ENCODE measurements around the gene MMP14.

Gene MMP14

DNA sequence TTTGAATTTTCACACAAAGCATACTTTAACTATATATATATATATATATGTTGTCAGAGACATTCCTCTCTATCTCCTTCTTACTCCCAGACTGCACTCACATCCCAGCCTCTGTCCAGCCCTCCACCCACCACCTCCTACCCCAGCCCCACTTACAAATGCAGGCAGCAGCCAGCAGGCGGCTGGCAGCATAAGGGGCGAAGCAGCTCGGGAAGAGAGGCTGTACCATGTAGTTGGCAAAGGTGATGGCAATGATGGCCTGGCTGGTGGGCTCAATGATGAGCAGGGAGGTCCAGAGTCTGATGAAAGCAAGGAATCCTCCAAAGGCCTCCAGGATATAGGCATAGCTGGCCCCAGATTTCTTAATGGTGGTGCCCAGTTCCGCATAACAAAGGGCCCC, 23.6 kb upstream of the MMP14 start:
- Histone ChIP-seq H3K4me2 (ENCODE audit: low read depth, low read length) (no peak overlapping the region), H3K9ac (ENCODE audit: low read length) (no peak overlapping the region)

DNA sequence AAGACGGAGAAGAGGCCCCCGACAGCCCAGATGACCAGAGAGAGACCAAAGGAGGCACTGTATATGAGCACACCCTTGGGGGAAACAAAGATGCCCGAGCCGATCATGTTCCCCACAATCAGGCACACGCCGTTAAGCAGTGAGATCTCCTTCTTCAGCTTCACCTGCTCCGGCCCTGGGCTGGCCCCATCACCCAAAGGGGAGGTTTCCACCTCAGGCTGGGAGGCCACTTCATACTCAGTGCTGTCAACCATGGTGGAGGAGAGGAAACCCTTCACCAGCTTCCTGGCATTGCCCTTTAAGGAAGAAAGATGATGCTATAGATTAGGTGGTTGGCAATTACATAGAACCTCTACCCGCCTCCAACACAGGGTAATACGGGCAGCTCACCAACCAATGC, 23.2 kb upstream of the MMP14 start:
- Histone ChIP-seq H3K36me3 (replicated peaks; ENCODE audit: insufficient read depth, low read length) (no peaks in the 10 kb centered on the region), H4K20me1 (ENCODE audit: insufficient read depth, low read length) (no peaks in the 10 kb centered on the region), H3K9me2 (replicated peaks; ENCODE audit: insufficient read depth, low read length) (no peaks in the 10 kb centered on the region), H3F3A (ENCODE audit: insufficient read depth, low read length) (peaks cover 4% of the 10 kb centered on the region), H3K4me2 (ENCODE audit: low read depth, low read length) (no peak overlapping the region), H3K4me3 (ENCODE audit: low read length) (no peak overlapping the region), H3K4me1 (ENCODE audit: low read length) (peaks cover 18% of the 10 kb centered on the region), H2AFZ (ENCODE audit: low read length) (no peak overlapping the region), H3K27ac (ENCODE audit: low read length) (no peak overlapping the region), H3K9ac (ENCODE audit: low read length) (no peak overlapping the region), H3K9me3 (replicated peaks; ENCODE audit: insufficient read depth, low read length) (no peaks in the 10 kb centered on the region), H3K27me3 (replicated peaks; ENCODE audit: insufficient read depth, low read length) (no peaks in the 10 kb centered on the region), H3K79me2 (ENCODE audit: low read length) (no peaks in the 10 kb centered on the region)
- TF ChIP-seq EZH2 (optimal IDR thresholded peaks at IDR 0.05; ENCODE audit: low read depth, low read length) (no peak), EZH2phosphoT487 (IDR thresholded peaks at IDR 0.05; ENCODE audit: low read length) (no peak)
- TF ChIP-seq, protein P1, sequence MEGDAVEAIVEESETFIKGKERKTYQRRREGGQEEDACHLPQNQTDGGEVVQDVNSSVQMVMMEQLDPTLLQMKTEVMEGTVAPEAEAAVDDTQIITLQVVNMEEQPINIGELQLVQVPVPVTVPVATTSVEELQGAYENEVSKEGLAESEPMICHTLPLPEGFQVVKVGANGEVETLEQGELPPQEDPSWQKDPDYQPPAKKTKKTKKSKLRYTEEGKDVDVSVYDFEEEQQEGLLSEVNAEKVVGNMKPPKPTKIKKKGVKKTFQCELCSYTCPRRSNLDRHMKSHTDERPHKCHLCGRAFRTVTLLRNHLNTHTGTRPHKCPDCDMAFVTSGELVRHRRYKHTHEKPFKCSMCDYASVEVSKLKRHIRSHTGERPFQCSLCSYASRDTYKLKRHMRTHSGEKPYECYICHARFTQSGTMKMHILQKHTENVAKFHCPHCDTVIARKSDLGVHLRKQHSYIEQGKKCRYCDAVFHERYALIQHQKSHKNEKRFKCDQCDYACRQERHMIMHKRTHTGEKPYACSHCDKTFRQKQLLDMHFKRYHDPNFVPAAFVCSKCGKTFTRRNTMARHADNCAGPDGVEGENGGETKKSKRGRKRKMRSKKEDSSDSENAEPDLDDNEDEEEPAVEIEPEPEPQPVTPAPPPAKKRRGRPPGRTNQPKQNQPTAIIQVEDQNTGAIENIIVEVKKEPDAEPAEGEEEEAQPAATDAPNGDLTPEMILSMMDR (IDR thresholded peaks at IDR 0.05; ENCODE audit: low read length), result no peak
- DNase-seq, result no peak

More for the DNA sequence above, 23.6 kb upstream of the MMP14 start:
- Histone ChIP-seq H3K79me2 (ENCODE audit: low read length) (no peaks in the 10 kb centered on the region), H3K4me1 (ENCODE audit: low read length) (peaks cover 18% of the 10 kb centered on the region), H3K36me3 (replicated peaks; ENCODE audit: insufficient read depth, low read length) (no peaks in the 10 kb centered on the region), H3K27me3 (replicated peaks; ENCODE audit: insufficient read depth, low read length) (no peaks in the 10 kb centered on the region), H3K9me2 (replicated peaks; ENCODE audit: insufficient read depth, low read length) (no peaks in the 10 kb centered on the region), H4K20me1 (ENCODE audit: insufficient read depth, low read length) (no peaks in the 10 kb centered on the region), H2AFZ (ENCODE audit: low read length) (no peak overlapping the region), H3F3A (ENCODE audit: insufficient read depth, low read length) (peaks cover 4% of the 10 kb centered on the region), H3K4me3 (ENCODE audit: low read length) (no peak overlapping the region), H3K9me3 (replicated peaks; ENCODE audit: insufficient read depth, low read length) (no peaks in the 10 kb centered on the region), H3K27ac (ENCODE audit: low read length) (no peak overlapping the region)
- TF ChIP-seq EZH2 (optimal IDR thresholded peaks at IDR 0.05; ENCODE audit: low read depth, low read length) (no peak), EZH2phosphoT487 (IDR thresholded peaks at IDR 0.05; ENCODE audit: low read length) (no peak)
- TF ChIP-seq, protein P1 (IDR thresholded peaks at IDR 0.05; ENCODE audit: low read length), result no peak
- DNase-seq, result no peak

DNA sequence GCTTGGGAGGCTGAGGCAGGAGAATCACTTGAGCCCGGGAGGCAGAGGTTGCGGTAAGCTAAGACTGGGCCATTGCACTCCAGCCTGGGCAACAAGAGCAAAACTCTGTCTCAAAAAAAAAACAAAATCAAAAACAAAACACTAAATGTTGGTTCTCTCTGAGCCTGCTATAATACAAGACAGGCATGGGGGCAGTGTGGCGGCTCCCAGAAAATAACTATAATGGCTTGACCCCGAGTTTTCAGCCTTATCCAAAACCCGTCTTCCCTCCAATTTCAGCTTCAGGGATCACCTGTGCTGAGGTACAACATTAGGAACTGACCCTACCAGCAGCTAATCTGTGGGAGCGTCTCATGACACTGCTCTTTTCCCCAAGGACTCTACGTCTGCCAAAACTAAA, 22.0 kb upstream of the MMP14 start:
- Histone ChIP-seq H3K4me3 (ENCODE audit: low read length) (no peak overlapping the region), H3K4me1 (ENCODE audit: low read length) (peaks cover 21% of the 10 kb centered on the region), H3K36me3 (replicated peaks; ENCODE audit: insufficient read depth, low read length) (no peaks in the 10 kb centered on the region), H3K9me2 (replicated peaks; ENCODE audit: insufficient read depth, low read length) (no peaks in the 10 kb centered on the region), H3K9me3 (replicated peaks; ENCODE audit: insufficient read depth, low read length) (no peaks in the 10 kb centered on the region), H3K4me2 (ENCODE audit: low read depth, low read length) (no peak overlapping the region), H3K9ac (ENCODE audit: low read length) (no peak overlapping the region), H3K27ac (ENCODE audit: low read length) (no peak overlapping the region), H3K27me3 (replicated peaks; ENCODE audit: insufficient read depth, low read length) (no peaks in the 10 kb centered on the region), H3F3A (ENCODE audit: insufficient read depth, low read length) (peaks cover 8% of the 10 kb centered on the region), H2AFZ (ENCODE audit: low read length) (no peak overlapping the region), H4K20me1 (ENCODE audit: insufficient read depth, low read length) (no peaks in the 10 kb centered on the region), H3K79me2 (ENCODE audit: low read length) (no peaks in the 10 kb centered on the region)
- TF ChIP-seq, protein P1 (IDR thresholded peaks at IDR 0.05; ENCODE audit: low read length), result no peak
- TF ChIP-seq EZH2phosphoT487 (IDR thresholded peaks at IDR 0.05; ENCODE audit: low read length), result no peak
- no peak for DNase-seq

Data from MM.1S (cell line).